ENCODE data around the gene SAP30BP.
A peak's percentile ranks its signal among the peaks of the same experiment; 100 is the strongest.

Gene SAP30BP

GRCh38 chr17:75680431-75680830 lies 13.3 kb downstream of the SAP30BP start:
- DNase-seq: no peak
- no peak for ATAC-seq
- H3K36me3 Mint-ChIP-seq (ENCODE audit: low read depth): peaks cover 23% of the 10 kb centered on the region
- H3K27me3 Mint-ChIP-seq: no peaks in the 10 kb centered on the region
- no peaks in the 10 kb centered on the region for H3K9me3 Mint-ChIP-seq
- no peak overlapping the region for H3K4me3 Mint-ChIP-seq
- no peak overlapping the region for H3K27ac Mint-ChIP-seq
- peaks cover 38% of the 10 kb centered on the region for H3K4me1 Mint-ChIP-seq

- Mint-ChIP-seq H3K27me3 (no peaks in the 10 kb centered on the region), H3K27ac (no peak overlapping the region), H3K9me3 (no peaks in the 10 kb centered on the region), H3K4me3 (no peak overlapping the region), H3K36me3 (ENCODE audit: low read depth) (peaks cover 23% of the 10 kb centered on the region), H3K4me1 (peaks cover 45% of the 10 kb centered on the region)
- DNase-seq: no peak
- peak; percentile 49 for ATAC-seq
Measured at GRCh38 chr17:75681289-75681688, 14.2 kb downstream of the SAP30BP start.

- ATAC-seq (no peak), DNase-seq (no peak)
- Mint-ChIP-seq H3K9me3 (no peaks in the 10 kb centered on the region), H3K4me3 (no peak overlapping the region), H3K4me1 (peaks cover 51% of the 10 kb centered on the region), H3K27ac (peak overlapping the region; percentile 55), H3K36me3 (ENCODE audit: low read depth) (peaks cover 25% of the 10 kb centered on the region), H3K27me3 (no peaks in the 10 kb centered on the region)
Measured at GRCh38 chr17:75683583-75683982, 16.4 kb downstream of the SAP30BP start.

GRCh38 chr17:75684249-75684648 lies 17.1 kb downstream of the SAP30BP start:
- peaks cover 23% of the 10 kb centered on the region for H3K36me3 Mint-ChIP-seq (ENCODE audit: low read depth)
- H3K4me1 Mint-ChIP-seq: peaks cover 58% of the 10 kb centered on the region
- no peaks in the 10 kb centered on the region for H3K27me3 Mint-ChIP-seq
- H3K9me3 Mint-ChIP-seq: no peaks in the 10 kb centered on the region
- ATAC-seq (no peak), DNase-seq (no peak)
- no peak overlapping the region for H3K4me3 Mint-ChIP-seq
- no peak overlapping the region for H3K27ac Mint-ChIP-seq

- Mint-ChIP-seq H3K36me3 (ENCODE audit: low read depth) (peaks cover 20% of the 10 kb centered on the region), H3K4me1 (peaks cover 65% of the 10 kb centered on the region), H3K27ac (no peak overlapping the region), H3K4me3 (no peak overlapping the region), H3K27me3 (no peaks in the 10 kb centered on the region), H3K9me3 (no peaks in the 10 kb centered on the region)
- no peak for ATAC-seq
- DNase-seq: no peak
Measured at GRCh38 chr17:75684924-75685323, 17.8 kb downstream of the SAP30BP start.

- Mint-ChIP-seq H3K36me3 (ENCODE audit: low read depth) (peaks cover 16% of the 10 kb centered on the region), H3K27ac (no peak overlapping the region), H3K27me3 (no peaks in the 10 kb centered on the region), H3K4me1 (peaks cover 70% of the 10 kb centered on the region), H3K4me3 (no peak overlapping the region), H3K9me3 (no peaks in the 10 kb centered on the region)
- DNase-seq (no peak), ATAC-seq (no peak)
Measured at GRCh38 chr17:75685499-75685898, 18.4 kb downstream of the SAP30BP start.

GRCh38 chr17:75688209-75688825 lies 21.2 kb downstream of the SAP30BP start:
- H3K4me3 Mint-ChIP-seq: no peak overlapping the region
- H3K36me3 Mint-ChIP-seq (ENCODE audit: low read depth): peaks cover 27% of the 10 kb centered on the region
- H3K4me1 Mint-ChIP-seq: peaks cover 80% of the 10 kb centered on the region
- DNase-seq (peak; percentile 17), ATAC-seq (no peak)
- H3K27me3 Mint-ChIP-seq: no peaks in the 10 kb centered on the region
- H3K27ac Mint-ChIP-seq: peak overlapping the region; percentile 82
- H3K9me3 Mint-ChIP-seq: no peaks in the 10 kb centered on the region

GRCh38 chr17:75689441-75689873 lies 22.3 kb downstream of the SAP30BP start:
- peaks cover 30% of the 10 kb centered on the region for H3K36me3 Mint-ChIP-seq (ENCODE audit: low read depth)
- DNase-seq (peak; percentile 32), ATAC-seq (peak; percentile 62)
- no peaks in the 10 kb centered on the region for H3K27me3 Mint-ChIP-seq
- peaks cover 69% of the 10 kb centered on the region for H3K4me1 Mint-ChIP-seq
- no peaks in the 10 kb centered on the region for H3K9me3 Mint-ChIP-seq
- peak overlapping the region; percentile 82 for H3K27ac Mint-ChIP-seq
- H3K4me3 Mint-ChIP-seq: peak overlapping the region; percentile 50

GRCh38 chr17:75691371-75691791 lies 24.2 kb downstream of the SAP30BP start:
- ATAC-seq: peak; percentile 86

GRCh38 chr17:75691801-75692626 lies 24.9 kb downstream of the SAP30BP start:
- H3K4me1 Mint-ChIP-seq: peaks cover 52% of the 10 kb centered on the region
- peak overlapping the region; percentile 74 for H3K27ac Mint-ChIP-seq
- ATAC-seq (peak; percentile 47), DNase-seq (no peak)
- no peaks in the 10 kb centered on the region for H3K9me3 Mint-ChIP-seq
- peaks cover 26% of the 10 kb centered on the region for H3K36me3 Mint-ChIP-seq (ENCODE audit: low read depth)
- no peaks in the 10 kb centered on the region for H3K27me3 Mint-ChIP-seq
- H3K4me3 Mint-ChIP-seq: no peak overlapping the region

More at GRCh38 chr17:75691371-75691791, 24.2 kb downstream of the SAP30BP start:
- Mint-ChIP-seq H3K27me3 (no peaks in the 10 kb centered on the region), H3K27ac (peak overlapping the region; percentile 74), H3K4me1 (peaks cover 58% of the 10 kb centered on the region), H3K9me3 (no peaks in the 10 kb centered on the region), H3K4me3 (peak overlapping the region; percentile 49), H3K36me3 (ENCODE audit: low read depth) (peaks cover 30% of the 10 kb centered on the region)
- peak; percentile 64 for DNase-seq

GRCh38 chr17:75692976-75693375 lies 25.8 kb downstream of the SAP30BP start:
- Mint-ChIP-seq H3K27me3 (no peaks in the 10 kb centered on the region), H3K4me1 (peaks cover 45% of the 10 kb centered on the region), H3K9me3 (no peaks in the 10 kb centered on the region), H3K36me3 (ENCODE audit: low read depth) (peaks cover 22% of the 10 kb centered on the region), H3K27ac (no peak overlapping the region), H3K4me3 (no peak overlapping the region)
- DNase-seq (no peak), ATAC-seq (no peak)

GRCh38 chr17:75693500-75694481 lies 26.7 kb downstream of the SAP30BP start:
- no peaks in the 10 kb centered on the region for H3K9me3 Mint-ChIP-seq
- no peak overlapping the region for H3K27ac Mint-ChIP-seq
- DNase-seq (no peak), ATAC-seq (no peak)
- peaks cover 23% of the 10 kb centered on the region for H3K36me3 Mint-ChIP-seq (ENCODE audit: low read depth)
- H3K27me3 Mint-ChIP-seq: no peaks in the 10 kb centered on the region
- H3K4me1 Mint-ChIP-seq: peaks cover 37% of the 10 kb centered on the region
- no peak overlapping the region for H3K4me3 Mint-ChIP-seq

GRCh38 chr17:75694536-75694935 lies 27.4 kb downstream of the SAP30BP start:
- no peak for DNase-seq
- no peak for ATAC-seq
- peaks cover 25% of the 10 kb centered on the region for H3K36me3 Mint-ChIP-seq (ENCODE audit: low read depth)
- H3K9me3 Mint-ChIP-seq: no peaks in the 10 kb centered on the region
- no peaks in the 10 kb centered on the region for H3K27me3 Mint-ChIP-seq
- H3K4me3 Mint-ChIP-seq: no peak overlapping the region
- peaks cover 30% of the 10 kb centered on the region for H3K4me1 Mint-ChIP-seq
- no peak overlapping the region for H3K27ac Mint-ChIP-seq

- H3K9me3 Mint-ChIP-seq: no peaks in the 10 kb centered on the region
- H3K27me3 Mint-ChIP-seq: no peaks in the 10 kb centered on the region
- DNase-seq: no peak
- H3K27ac Mint-ChIP-seq: no peak overlapping the region
- H3K4me1 Mint-ChIP-seq: peaks cover 22% of the 10 kb centered on the region
- no peak for ATAC-seq
- H3K36me3 Mint-ChIP-seq (ENCODE audit: low read depth): peaks cover 23% of the 10 kb centered on the region
- H3K4me3 Mint-ChIP-seq: no peak overlapping the region
Measured at GRCh38 chr17:75695141-75695829, 28.1 kb downstream of the SAP30BP start.

All from activated naive CD8-positive, alpha-beta T cell treated with anti-CD3 and anti-CD28 coated beads, Interleukin-2, amount 50 U/mL, for 24 hours (primary cell).